HuH-7 (cell line): ENCODE results near the gene SIX3.

Experiments
- DNase-seq: peaks from one replicate; pipeline ENCODE4 v3.0.0; 2011; ENCODE audit warnings: low spot score

SIX3 gene

GRCh38 chr2:44957656-44958327 is 16.3 kb downstream of the SIX3 start:
- DNase-seq: no peak

GRCh38 chr2:44959855-44960254 is 18.4 kb downstream of the SIX3 start:
- no peak for DNase-seq

GRCh38 chr2:44960871-44961270 is 19.4 kb downstream of the SIX3 start:
- DNase-seq: no peak

GRCh38 chr2:44962176-44962695 is 20.7 kb downstream of the SIX3 start:
- DNase-seq: no peak

- DNase-seq: no peak
These were observed 23.3 kb downstream of the SIX3 start for GRCh38 chr2:44964752-44965236.

GRCh38 chr2:44965684-44966083 is 24.2 kb downstream of the SIX3 start:
- no peak for DNase-seq

- no peak for DNase-seq
These were observed 25.6 kb downstream of the SIX3 start for GRCh38 chr2:44967056-44967455.

GRCh38 chr2:44967727-44968432 is 26.4 kb downstream of the SIX3 start:
- no peak for DNase-seq

- no peak for DNase-seq
These were observed 28.4 kb downstream of the SIX3 start for GRCh38 chr2:44969936-44970335.

- no peak for DNase-seq
These were observed 29.4 kb downstream of the SIX3 start for GRCh38 chr2:44970846-44971450.

- DNase-seq: no peak
These were observed 31.5 kb downstream of the SIX3 start for GRCh38 chr2:44972771-44973535.

- peak; percentile 63 for DNase-seq
These were observed 32.7 kb downstream of the SIX3 start for GRCh38 chr2:44974064-44974715.

- DNase-seq: no peak
These were observed 34.3 kb downstream of the SIX3 start for GRCh38 chr2:44975571-44976450.

- no peak for DNase-seq
These were observed 38.1 kb downstream of the SIX3 start for GRCh38 chr2:44979581-44979980.

- no peak for DNase-seq
These were observed 39.5 kb downstream of the SIX3 start for GRCh38 chr2:44980751-44981713.

- DNase-seq: peak; percentile 56
These were observed 40.2 kb downstream of the SIX3 start for GRCh38 chr2:44981714-44982108.

GRCh38 chr2:44983836-44984604 is 42.5 kb downstream of the SIX3 start:
- DNase-seq: no peak

GRCh38 chr2:44989176-44989575 is 47.7 kb downstream of the SIX3 start:
- no peak for DNase-seq

GRCh38 chr2:44994377-44994776 is 52.9 kb downstream of the SIX3 start:
- no peak for DNase-seq
